GM19351 (cell line): Measurements from ENCODE around the gene SHROOM3.

Experiments
- ATAC-seq: cut with Tn5 transposase; IDR thresholded peaks from one replicate; pipeline ENCODE4 v1.9.1; 2021; ENCODE audit warnings: mild to moderate bottlenecking, moderate library complexity; ENCODE audit not compliant: unreplicated experiment

The SHROOM3 gene

DNA sequence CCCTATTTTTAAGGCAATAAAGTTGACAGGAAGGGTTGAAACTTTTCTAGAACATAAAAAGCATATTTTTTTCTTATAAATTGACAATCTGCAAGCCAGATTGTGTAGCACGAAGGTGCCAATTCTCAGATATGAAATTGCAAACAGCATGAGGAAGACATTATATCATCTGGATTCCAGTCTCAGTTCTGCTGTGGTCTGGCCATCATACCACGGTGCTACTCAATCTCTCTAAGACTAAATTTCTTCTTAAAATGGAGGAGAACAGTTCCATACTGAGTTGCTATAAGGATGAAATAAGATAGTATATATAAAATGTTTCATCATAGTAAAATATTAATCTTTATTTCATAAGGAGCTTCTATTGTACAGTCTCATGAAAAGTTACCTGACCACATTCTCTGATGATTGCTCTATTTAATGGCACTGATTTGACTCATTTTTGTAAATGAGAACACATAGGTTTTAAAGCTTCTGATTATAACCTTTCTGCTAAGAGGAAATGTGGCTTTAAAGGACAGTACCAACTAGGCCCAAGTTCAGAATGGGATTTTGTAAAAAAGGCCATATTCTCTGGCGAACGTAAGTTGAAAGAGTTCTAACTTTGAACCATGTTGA is 127.9 kb downstream of the SHROOM3 start:
- ATAC-seq: no peak

DNA sequence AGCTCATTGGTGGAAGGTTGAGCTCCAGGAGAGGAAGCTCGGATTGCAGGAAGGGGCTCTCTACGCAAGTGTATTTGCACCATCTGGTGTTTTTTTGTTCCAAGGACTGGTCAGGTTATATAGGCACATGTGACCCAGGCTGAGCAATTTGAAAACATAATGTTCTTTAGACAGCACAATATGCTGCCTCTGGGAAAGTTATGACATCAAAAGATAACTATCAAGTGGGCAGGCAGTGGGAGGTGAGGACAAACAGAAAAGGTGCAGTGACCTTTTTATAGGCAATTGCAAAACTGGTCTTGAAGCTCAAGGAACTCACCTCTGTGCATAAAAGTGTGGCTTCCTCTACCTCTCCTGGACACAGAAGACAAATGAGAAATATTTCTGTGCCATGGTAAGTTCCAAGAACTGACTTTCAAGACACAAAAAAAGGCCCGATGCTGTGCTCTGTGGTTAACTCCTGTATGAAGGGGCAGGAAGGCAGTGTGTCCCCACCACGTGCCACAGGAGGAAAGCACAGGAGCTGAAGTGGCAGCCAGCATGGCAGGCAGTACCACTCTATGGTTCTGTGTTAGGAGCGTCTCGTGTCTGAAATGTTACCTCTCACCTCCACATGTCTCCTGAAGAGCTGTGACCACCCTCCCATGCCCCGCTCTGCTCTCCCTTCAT is 128.6 kb downstream of the SHROOM3 start:
- ATAC-seq: no peak

DNA sequence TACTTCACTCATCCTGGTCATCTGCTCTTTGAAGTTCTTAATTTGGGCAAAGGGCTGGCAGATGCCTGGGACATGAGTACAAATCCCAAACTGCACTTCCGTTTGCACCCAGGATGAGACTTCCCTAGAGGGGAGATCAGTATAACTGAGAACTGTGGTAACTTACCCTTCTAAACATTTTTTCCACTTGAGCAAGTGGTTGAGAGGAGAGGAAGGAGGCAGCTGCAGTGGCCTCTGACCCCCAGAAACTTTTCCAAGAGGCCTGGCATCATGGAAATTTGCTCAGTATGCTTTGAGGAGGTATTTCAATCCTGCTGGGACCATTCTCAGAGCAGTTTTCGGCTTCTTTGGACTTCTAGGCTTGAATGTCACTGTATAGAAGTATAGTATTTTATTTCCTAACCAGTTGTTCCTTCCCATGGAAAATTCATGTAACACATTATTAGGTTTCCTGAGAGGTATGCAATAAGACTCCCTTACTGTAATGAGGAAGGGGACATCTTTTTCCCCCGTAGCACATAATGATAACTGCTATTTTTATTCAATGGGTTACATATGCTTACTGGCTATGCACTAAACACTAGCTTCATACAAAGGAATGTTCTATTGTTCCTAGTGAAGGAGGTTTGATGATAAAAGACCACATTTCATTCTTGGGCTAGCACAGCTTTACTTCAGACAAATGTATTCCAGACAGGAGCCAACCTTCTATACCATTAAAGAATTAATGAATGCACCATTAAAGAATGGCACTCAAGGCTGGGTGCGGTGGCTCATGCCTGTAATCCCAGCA is 129.3 kb downstream of the SHROOM3 start:
- ATAC-seq: no peak

DNA sequence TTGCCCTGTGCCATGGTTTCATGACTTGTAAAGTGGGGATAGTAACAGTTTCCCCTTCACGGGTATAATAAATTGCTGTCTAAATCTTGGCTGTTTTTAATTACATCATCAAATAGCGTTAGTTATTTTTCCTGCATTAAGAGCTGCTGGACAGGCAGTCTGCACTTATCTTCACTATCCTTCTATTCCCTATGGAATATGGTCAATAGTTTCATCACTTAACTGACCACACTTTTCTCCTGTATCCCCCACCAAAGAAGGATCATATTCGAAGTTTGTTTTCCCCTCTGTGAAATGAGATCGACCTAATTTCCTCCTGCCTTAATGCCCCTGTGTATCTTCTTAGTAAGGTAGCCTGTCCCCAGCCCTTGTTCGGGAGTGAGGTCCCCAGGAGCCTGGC is 133.2 kb downstream of the SHROOM3 start:
- no peak for ATAC-seq

DNA sequence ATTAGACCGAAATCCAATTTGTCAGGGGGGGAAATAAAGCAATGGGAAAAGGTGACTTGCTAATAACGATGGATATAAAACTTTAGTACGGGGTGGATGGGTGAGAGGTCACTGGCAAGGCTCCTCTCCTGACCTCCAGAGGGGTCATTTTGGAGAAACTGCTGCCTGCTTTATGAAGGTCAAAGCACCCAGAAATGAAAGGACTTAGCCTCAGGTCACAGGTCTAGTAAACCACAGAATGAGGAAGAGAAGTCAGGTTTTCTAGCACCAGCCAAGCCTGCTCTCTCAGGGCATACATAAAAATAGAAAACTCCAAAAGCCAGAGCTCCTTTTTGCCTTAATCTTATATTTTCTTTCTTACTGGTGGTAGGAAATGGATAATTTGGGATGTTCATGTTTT is 134.2 kb downstream of the SHROOM3 start:
- ATAC-seq: no peak

DNA sequence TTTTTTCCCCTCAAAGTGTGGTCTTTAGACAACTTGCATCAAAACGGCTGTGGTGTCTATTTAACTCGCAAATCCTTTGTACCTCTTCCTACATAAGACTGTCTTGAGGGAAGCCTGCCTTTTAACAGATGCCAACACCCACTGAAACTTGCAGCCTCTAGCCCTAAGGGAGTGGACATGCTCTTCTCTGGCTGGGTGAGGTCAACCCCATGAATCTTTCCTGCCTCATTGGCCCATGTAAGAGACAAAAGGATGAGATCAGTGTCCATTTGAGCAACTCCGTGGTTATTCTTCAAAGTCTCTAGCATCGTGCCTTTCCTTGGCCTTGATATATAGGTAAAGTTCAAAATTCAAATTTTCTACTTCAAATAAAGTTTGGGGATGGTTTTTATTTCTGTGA is 134.7 kb downstream of the SHROOM3 start:
- ATAC-seq: no peak

DNA sequence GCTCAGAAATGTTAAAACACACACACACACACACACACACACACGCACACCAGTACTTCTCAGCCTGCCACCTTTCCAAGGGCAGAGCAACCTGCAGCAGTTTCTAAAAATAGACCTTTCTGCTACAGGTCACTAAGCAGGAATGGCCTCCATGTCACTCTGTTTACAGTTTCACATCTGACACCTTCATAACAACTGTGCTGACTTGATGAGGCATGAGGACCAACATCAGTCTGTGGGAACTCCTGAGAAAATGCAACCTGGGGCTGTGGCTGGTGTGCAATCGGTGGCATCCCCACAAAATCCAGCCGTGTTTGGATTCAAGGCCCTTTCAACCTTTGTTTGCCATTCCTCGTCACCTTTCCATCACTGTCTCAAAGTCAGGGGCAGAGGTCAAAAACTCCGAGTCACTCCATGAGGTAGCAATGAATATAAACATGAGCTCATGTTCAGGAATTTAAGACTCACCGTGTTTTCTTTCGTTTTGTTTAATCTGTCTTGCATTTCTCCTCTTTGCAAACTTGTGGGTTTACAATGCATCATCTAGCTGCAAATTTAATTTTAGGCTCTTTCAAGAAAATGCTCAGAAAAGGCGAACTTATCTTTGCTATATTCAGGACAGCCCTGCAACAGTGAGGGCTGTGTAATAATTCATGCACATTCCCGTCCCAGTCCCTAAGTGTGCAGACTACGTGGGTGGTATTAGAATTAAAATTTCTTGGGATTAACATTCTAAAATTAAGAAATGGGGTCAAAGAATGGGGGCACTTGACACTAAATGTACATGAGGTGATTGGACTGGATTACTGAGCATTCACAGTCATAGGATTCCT is 135.3 kb downstream of the SHROOM3 start:
- no peak for ATAC-seq

DNA sequence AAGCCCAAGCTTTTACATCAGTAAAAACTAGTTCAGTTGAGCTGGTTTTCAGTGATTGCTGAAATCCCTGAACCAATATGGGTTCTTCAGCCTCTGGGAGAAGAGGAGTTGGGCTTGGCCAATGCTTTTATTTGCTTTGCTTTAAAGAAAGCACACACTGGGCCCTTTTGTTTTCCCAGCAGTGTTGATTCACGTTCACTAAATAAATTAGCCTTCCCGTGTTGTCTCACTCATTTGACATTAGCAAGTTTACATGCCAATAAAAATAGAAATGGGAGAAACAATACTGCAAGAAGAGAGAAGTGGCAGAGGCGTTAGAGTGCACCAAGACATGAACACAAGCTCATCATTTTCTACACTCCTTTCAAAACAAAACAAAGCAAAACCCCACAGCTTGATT is 136.2 kb downstream of the SHROOM3 start:
- ATAC-seq: no peak

DNA sequence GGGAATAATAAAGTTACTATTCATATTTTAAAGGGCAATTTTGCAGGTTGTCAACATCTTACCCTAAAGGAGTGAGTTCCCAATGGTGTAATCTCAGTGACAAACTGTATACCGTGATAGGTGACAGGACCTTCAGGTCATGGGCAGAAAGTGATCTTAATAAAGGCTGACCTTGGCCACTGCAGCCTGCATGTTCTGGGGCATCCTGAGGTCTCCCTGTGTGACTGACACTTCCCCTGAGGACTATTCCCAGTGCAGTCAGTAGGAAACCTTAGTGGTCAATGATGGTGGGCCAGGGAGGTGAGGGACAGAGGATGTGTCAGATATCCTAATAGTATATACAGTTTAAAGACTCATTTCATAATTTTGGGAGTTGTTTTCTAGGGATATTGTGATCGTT is 137.2 kb downstream of the SHROOM3 start:
- no peak for ATAC-seq

DNA sequence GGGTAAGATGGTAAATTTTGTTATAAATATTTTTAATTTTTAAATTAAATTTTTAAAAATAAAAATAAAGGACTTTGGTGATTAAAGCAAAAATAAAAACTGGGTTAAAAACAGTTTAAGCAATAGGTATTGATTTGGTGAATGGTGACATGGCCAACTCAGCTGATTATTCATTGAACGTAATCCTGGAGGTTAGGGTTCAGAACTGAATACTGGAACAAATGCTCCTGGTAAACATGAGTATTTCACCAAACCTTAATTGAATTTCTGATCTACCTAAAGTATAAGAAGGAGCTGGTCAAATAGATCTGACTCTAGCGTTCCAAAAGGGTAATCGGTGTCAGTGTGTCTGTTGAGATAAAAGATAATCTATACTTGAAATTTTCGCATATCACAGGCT is 141.8 kb downstream of the SHROOM3 start:
- no peak for ATAC-seq

DNA sequence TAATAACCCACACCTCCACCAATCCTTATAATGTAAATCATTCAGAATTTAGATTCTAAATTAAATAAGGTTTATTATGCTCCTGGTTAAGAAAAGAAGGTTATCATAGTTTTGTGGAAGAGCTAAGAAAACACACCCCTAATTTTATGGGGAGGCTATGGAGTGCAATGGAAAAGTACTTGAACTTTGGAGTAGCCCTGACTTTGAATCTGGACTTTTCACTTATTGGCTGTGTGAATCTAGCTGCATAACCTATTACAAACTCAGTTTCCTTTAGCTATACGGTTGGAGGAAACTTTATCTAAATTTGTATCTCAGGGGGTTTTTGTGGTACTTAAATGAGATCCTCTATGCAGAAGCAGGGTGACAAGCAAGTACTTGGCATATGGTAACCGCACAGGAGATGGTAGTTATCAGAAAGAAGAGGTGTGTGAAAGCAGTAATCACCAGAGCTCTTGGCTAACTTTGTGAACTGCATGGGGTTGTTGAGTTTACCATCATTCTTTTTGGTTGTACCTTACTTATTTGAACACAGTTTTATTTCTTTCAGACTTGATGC is 143.1 kb downstream of the SHROOM3 start:
- no peak for ATAC-seq

DNA sequence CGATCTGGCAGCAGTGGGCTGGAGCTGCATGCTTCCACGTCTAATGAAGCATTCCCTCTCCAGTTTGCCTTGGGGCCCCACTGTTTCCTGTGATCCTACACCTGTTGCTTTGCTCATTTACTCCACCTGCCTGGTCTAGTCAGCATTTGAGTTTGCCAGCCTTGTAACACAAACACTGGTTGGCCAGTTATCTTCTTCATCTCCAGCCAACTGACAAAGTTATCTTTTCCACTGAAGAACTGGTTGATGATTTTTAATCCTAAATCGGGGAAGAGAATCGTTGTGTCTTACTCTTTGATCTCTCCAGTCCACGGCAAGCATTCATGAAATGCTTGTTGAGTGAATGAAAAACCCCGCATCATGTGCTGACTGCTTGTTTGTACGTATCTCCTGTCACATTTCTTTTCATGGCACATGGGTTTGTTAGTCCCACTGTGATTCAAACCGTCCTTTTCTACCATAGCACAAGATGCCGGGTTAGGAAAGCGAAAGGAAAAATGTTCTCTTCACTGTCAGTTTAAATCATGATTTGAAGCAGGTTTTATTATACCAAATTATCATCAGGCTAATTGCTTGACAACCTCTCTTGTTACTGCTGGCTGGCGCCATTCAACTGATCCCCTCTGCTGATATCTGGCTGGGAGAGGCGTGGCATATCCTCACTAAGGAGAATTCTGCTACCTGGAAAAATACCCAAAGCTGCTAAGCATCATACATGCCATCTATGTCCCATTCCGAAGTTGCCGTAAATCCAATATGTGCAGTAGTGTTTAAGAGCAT is 144.8 kb downstream of the SHROOM3 start:
- no peak for ATAC-seq

DNA sequence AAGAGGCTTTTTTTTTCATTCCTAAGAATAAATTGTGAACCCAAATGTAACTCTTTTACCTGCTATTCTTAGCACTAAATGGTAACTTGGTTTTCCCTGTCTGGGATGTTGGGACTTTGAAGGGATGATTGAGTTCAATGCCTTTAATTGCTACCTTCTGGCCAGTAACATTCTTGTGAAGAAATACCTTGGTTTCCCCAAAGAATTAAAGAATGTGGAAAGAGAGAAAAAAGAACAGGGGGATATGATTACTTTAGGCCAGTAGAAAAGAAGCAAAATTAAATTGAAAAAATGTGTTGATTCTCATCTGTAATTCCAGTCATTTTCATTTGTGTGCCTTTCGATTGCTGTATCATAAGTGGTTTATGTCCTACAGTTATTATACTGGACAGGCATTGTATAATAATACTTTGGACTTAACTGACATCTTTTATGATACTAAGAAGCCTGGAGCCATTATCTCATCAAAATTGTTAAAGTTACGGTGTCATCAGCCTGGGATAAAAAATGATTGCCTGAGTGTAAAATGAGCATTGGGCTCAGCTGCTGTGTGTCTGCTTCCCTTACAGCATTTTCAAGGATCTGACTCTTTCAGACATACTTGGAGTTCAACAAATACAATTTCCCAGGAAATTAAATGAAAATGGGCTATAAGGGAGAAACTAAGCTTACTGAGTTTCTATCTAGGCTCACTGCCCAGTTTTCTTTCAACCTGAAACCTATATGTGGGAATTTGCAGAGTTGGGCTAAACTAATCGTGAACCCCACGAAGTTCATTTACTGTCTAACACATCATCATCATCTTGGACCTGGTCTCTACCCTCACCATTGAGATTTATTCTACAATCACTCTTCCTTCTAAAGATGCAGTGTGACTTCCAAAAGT is 146.3 kb downstream of the SHROOM3 start:
- ATAC-seq: no peak

DNA sequence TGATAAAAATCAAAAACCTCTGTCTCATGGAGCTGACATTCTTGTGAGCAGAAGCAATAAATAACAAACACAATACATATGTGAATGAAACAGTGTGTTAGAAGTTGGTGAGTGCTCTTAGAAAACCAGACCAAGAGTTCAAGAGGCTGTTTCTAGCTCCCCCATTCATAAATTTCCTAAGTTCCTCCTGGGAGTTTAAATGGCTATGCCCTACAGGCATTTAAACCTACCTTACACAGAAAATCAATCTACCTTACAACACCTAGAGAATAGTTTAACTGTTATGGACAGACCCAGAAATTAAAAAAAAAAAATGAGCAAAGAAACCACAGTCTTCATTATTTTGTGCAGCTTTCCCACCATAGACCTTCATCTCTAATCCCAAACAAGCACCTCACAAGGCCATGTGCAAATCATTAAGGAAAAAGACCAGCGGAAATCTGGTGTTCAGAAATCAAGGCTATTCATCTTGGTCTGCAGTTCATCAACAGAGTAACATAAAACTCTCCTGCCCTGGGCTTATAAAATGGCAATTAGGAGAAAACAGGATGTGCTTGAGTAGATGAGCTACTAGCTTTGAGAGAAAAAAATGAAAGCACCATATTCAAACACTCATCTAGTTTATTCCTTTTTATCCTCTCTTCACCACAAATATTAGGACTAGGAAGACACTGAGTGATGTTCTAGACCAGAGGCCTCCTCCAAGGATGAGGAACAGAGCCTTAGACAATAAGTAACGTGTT is 147.2 kb downstream of the SHROOM3 start:
- ATAC-seq: no peak

DNA sequence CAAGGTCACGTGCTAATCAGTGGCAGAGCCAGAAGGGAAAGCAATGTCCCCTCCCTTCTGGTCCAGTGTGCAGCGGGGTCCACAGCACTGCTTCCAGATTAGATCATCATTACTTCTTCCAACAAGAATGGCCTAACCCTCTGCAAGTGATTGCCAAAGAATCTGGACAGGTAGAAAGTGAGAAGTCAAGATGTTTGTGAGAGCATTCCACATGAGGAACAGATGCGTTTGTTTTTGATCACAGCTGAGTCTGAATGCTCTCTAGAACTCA is 147.7 kb downstream of the SHROOM3 start:
- ATAC-seq: no peak

DNA sequence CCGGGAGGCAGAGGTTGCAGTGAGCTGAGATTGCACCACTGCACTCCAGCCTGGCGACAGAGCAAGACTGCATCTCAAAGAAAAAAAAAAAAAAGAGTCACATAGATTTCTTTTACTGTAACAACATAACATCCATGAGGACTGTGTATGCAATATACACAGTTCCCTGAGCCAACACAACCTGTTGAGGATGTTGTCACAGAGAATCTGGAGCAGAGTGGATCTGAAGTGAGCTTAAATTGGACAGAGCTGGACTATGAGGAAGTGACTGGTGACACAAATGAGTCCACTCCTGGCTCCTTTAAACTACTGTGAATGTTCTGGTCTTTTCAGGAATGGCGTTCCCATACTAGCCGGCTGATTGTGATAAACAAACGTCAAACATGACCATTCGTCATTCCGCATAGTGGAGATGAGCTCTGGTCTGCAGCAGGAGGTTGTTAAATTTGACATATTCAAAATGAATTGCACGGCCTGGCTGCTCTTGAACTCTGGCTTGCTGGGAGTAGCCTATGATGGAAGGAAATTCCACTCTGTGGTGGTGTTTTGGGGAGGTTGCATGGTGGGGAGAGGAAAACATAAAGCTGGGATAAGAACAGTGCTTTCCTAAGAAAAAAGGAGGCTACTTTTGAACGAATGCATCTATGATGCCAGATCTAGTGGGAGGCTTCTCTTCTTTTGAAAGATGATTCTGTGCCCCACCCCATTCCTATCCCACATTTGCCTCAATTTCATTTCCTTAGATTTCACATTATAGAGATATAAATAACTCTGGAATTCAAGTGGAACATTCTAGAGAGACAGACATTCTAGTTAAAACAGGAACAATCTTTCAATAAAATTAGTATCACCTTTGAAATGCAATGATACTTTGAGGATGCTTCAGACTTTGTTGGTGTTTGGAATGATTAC is 149.5 kb downstream of the SHROOM3 start:
- ATAC-seq: no peak

DNA sequence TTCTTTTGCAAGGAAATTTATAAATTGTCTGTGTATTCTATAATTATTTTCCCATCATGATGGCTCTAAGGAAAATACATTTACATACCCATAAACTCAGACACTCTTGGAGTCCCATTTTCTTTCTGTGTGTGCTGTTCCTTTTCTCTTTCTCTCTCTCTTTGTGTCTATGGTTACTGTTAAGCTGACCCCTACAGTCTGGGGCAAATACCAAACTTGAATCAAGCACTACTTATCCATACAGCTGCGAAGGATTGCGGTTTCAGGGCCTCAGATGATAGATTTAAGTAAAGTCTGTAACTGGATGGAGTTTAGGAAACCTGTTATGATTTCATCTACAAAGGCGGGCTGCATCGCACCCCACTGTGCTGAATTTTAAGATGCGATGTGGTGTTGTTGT is 150.2 kb downstream of the SHROOM3 start:
- ATAC-seq: no peak

DNA sequence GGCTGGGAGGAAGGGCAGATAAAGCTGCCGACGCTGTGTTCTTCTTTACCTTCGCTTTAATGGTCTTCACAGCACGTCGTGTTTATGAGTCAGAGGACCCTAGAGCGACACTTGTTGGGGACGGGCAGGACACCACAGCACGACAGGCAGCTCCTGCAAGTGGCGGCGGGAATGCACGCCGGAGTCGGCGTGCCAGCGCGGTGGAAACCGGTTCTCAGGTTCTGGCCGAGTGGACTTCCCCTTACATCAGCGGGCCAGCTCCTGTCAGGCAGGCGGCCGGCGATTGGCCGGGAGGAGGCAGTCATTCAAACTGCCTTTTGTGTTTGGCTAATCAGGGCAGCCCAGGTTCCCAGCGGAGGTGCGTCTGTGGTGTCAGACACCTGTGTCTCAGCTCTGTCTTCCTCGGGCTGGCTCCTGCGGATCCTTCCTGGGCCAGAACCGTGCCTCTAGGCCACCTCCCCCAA is 150.9 kb downstream of the SHROOM3 start:
- ATAC-seq: no peak
